H9 (cell line): ENCODE measurements around the gene ADAMTSL3. TPM values are rescaled to one million over a fixed set of nuclear protein-coding genes. Genes with fewer than 3 reads are reported as not detected.

Experiments
- DNase-seq: peaks from one replicate; pipeline ENCODE4 v3.0.0-alpha.2; 2017
- H2AFZ ChIP-seq: one replicate; pipeline ENCODE4 v1.6.1; 2013; ENCODE audit warnings: mild to moderate bottlenecking, low read length, control low read depth, moderate library complexity
- H2AK5ac ChIP-seq: 2 replicates; pipeline ENCODE4 v1.6.1; 2013; ENCODE audit warnings: low read length, control low read depth, mixed read lengths; ENCODE audit not compliant: insufficient read length
- H2BK120ac ChIP-seq: one replicate; pipeline ENCODE4 v1.6.1; 2013; ENCODE audit warnings: low read depth, mild to moderate bottlenecking, low read length, control low read depth, inconsistent platforms; ENCODE audit not compliant: poor library complexity, severe bottlenecking
- H2BK12ac ChIP-seq: 2 replicates; pipeline ENCODE4 v1.6.1; 2013; ENCODE audit warnings: low read length, control low read depth, mixed read lengths, low read depth; ENCODE audit not compliant: insufficient read length
- H2BK15ac ChIP-seq: 2 replicates; pipeline ENCODE4 v1.6.1; 2013; ENCODE audit warnings: low read depth, low read length, control low read depth
- H2BK20ac ChIP-seq: one replicate; pipeline ENCODE4 v1.6.1; 2013; ENCODE audit warnings: low read depth, mild to moderate bottlenecking, low read length, control low read depth, inconsistent platforms; ENCODE audit not compliant: poor library complexity, severe bottlenecking
- H2BK5ac ChIP-seq: 2 replicates; pipeline ENCODE4 v1.6.1; 2013; ENCODE audit warnings: low read length, control low read depth, mixed read lengths; ENCODE audit not compliant: insufficient read length
- H3K14ac ChIP-seq: 2 replicates; pipeline ENCODE4 v1.6.1; 2013; ENCODE audit warnings: low read length, control low read depth; ENCODE audit not compliant: insufficient read depth
- H3K18ac ChIP-seq: 2 replicates; pipeline ENCODE4 v1.6.1; 2013; ENCODE audit warnings: low read depth, mild to moderate bottlenecking, mixed read lengths, low read length, control low read depth; ENCODE audit not compliant: insufficient read length
- H3K23ac ChIP-seq: 2 replicates; pipeline ENCODE4 v1.6.1; 2013; ENCODE audit warnings: low read length, control low read depth, mixed read lengths, low read depth; ENCODE audit not compliant: insufficient read length
- H3K23me2 ChIP-seq: 2 replicates; pipeline ENCODE4 v1.6.1; 2013; ENCODE audit warnings: low read depth, mild to moderate bottlenecking, mixed read lengths, low read length, control low read depth; ENCODE audit not compliant: insufficient read length, poor library complexity, severe bottlenecking
- H3K27ac ChIP-seq: 2 replicates; pipeline ENCODE4 v1.5.1; 2013; ENCODE audit warnings: low read length, control low read depth, mixed read lengths, low read depth; ENCODE audit not compliant: insufficient read length
- H3K27me3 ChIP-seq: 2 replicates; pipeline ENCODE4 v1.6.1; 2013; ENCODE audit warnings: low read length, control low read depth, inconsistent platforms; ENCODE audit not compliant: insufficient read depth
- H3K4ac ChIP-seq: 2 replicates; pipeline ENCODE4 v1.6.1; 2013; ENCODE audit warnings: low read depth, mild to moderate bottlenecking, control low read depth, inconsistent platforms, low read length, moderate library complexity
- H3K4me1 ChIP-seq: 2 replicates; pipeline ENCODE4 v1.6.1; 2013; ENCODE audit warnings: low read length, control low read depth, inconsistent platforms; ENCODE audit not compliant: insufficient read depth
- H3K4me2 ChIP-seq: 2 replicates; pipeline ENCODE4 v1.6.1; 2013; ENCODE audit warnings: low read length, control low read depth, mixed read lengths; ENCODE audit not compliant: insufficient read length, insufficient read depth
- H3K56ac ChIP-seq: 2 replicates; pipeline ENCODE4 v1.6.1; 2013; ENCODE audit warnings: low read depth, mild to moderate bottlenecking, mixed read lengths, low read length, control low read depth; ENCODE audit not compliant: insufficient read length
- H3K79me1 ChIP-seq: 2 replicates; pipeline ENCODE4 v1.6.1; 2013; ENCODE audit warnings: low read depth, mild to moderate bottlenecking, moderate library complexity, low read length, control low read depth, inconsistent platforms; ENCODE audit not compliant: insufficient read depth, poor library complexity, severe bottlenecking
- H3K79me2 ChIP-seq: 2 replicates; pipeline ENCODE4 v1.6.1; 2013; ENCODE audit warnings: low read length, control low read depth, inconsistent platforms; ENCODE audit not compliant: insufficient read depth
- H3K9ac ChIP-seq: 2 replicates; pipeline ENCODE4 v1.6.1; 2013; ENCODE audit warnings: low read length, control low read depth, mixed read lengths; ENCODE audit not compliant: insufficient read length; ENCODE audit errors: extremely low read depth
- H3K9me3 ChIP-seq: one replicate; pipeline ENCODE4 v1.6.1; 2013; ENCODE audit warnings: low read depth, low read length, inconsistent platforms; ENCODE audit not compliant: control insufficient read depth
- H3T11ph ChIP-seq: one replicate; pipeline ENCODE4 v1.6.1; 2013; ENCODE audit warnings: mild to moderate bottlenecking, low read length, control low read depth, inconsistent platforms
- H4K20me1 ChIP-seq: one replicate; pipeline ENCODE4 v1.6.1; 2013; ENCODE audit not compliant: control insufficient read depth, insufficient read length, insufficient read depth
- H4K5ac ChIP-seq: 2 replicates; pipeline ENCODE4 v1.6.1; 2013; ENCODE audit warnings: low read depth, mild to moderate bottlenecking, mixed read lengths, low read length, control low read depth; ENCODE audit not compliant: insufficient read length
- H4K8ac ChIP-seq: replicated peaks from 2 replicates; pipeline ENCODE4 v1.6.1; 2013; ENCODE audit warnings: low read length, control low read depth, mixed read lengths, low read depth; ENCODE audit not compliant: insufficient read length
- H4K91ac ChIP-seq: 2 replicates; pipeline ENCODE4 v1.6.1; 2013; ENCODE audit warnings: low read depth, mild to moderate bottlenecking, moderate library complexity, mixed read lengths, low read length, control low read depth; ENCODE audit not compliant: insufficient read length
- H3K27ac Mint-ChIP-seq, 3 experiments: 2 replicates in 2 of 3; 3 replicates in 1 of 3; pipeline ENCODE4 v1.8.0; 2020 to 2021; ENCODE audit warnings: mixed read lengths in 3 of 3, mild to moderate bottlenecking in 1 of 3, moderate library complexity in 1 of 3
- H3K27me3 Mint-ChIP-seq: 2 replicates; pipeline ENCODE4 v1.8.0; 2021; ENCODE audit warnings: low read depth, mild to moderate bottlenecking, moderate library complexity, mixed read lengths
- H3K36me3 Mint-ChIP-seq, 3 experiments: 2 replicates in 2 of 3; 3 replicates in 1 of 3; pipeline ENCODE4 v1.8.0; 2020 to 2021; ENCODE audit warnings: low read depth in 3 of 3, mixed read lengths in 3 of 3; ENCODE audit not compliant: insufficient read depth in 1 of 3
- H3K4me1 Mint-ChIP-seq, 2 experiments: 2 replicates each; pipeline ENCODE4 v1.8.0; 2020; ENCODE audit warnings: mixed read lengths in 2 of 2
- H3K4me3 Mint-ChIP-seq, 2 experiments: 2 replicates in 1 of 2; 3 replicates in 1 of 2; pipeline ENCODE4 v1.8.0; 2020 to 2021; ENCODE audit warnings: mild to moderate bottlenecking in 2 of 2, mixed read lengths in 2 of 2, moderate library complexity in 1 of 2
- H3K9me3 Mint-ChIP-seq, 2 experiments: 2 replicates in 1 of 2; 3 replicates in 1 of 2; pipeline ENCODE4 v1.8.0; 2020; ENCODE audit warnings: mild to moderate bottlenecking in 2 of 2, mixed read lengths in 2 of 2, moderate library complexity in 1 of 2
- CTCF ChIP-seq: fragments of 200-600 bp; sonication (generic); conservative IDR thresholded peaks from 3 replicates; pipeline ENCODE4 v1.8.0; 2021; ENCODE audit warnings: antibody characterized with exemption, mild to moderate bottlenecking
- WGBS: extraction: QIAGEN DNeasy Blood & Tissue Kit; methylation state at CpG from one replicate; pipeline ENCODE4 v1.1.7; 2013; ENCODE audit warnings: missing lambda C conversion rate, low lambda C conversion rate, mixed read lengths; ENCODE audit not compliant: insufficient read length; ENCODE audit errors: extremely low coverage; 5-methylcytosine and 5-hydroxymethylcytosine counted together
- total RNA-seq: library from RNA; stranded (reverse); gene quantifications from 2 replicates; pipeline ENCODE4 v1.2.1, GENCODE V29; 2021

Gene ADAMTSL3
- total RNA-seq, 1 experiment from 2014 or later = 0.39 TPM

- Histone ChIP-seq H3K56ac (no peak overlapping the region), H2AK5ac (no peak overlapping the region), H3K79me2 (no peaks in the 10 kb centered on the region), H2BK5ac (no peak overlapping the region), H2AFZ (no peak overlapping the region), H4K8ac (no peak overlapping the region), H3T11ph (no peak overlapping the region), H2BK12ac (no peak overlapping the region), H3K23ac (no peak overlapping the region), H2BK20ac (no peak overlapping the region), H2BK120ac (no peak overlapping the region), H3K23me2 (no peaks in the 10 kb centered on the region), H3K9ac (no peak overlapping the region), H4K20me1 (no peaks in the 10 kb centered on the region), H3K4me1 (no peaks in the 10 kb centered on the region), H3K14ac (no peak overlapping the region), H3K27ac (no peak overlapping the region), H3K9me3 (no peaks in the 10 kb centered on the region), H3K4me2 (no peak overlapping the region), H3K27me3 (no peaks in the 10 kb centered on the region), H2BK15ac (no peak overlapping the region), H3K18ac (no peak overlapping the region), H4K5ac (no peak overlapping the region), H3K79me1 (no peaks in the 10 kb centered on the region), H4K91ac (no peak overlapping the region), H3K4ac (no peak overlapping the region)
- H3K9me3 Mint-ChIP-seq = peaks cover 6 to 7% of the 10 kb centered on the region in 2 experiments; a peak in 4 of 5 replicates
- H3K4me3 Mint-ChIP-seq = no peak overlapping the region
- H3K4me1 Mint-ChIP-seq = no peaks in the 10 kb centered on the region
- no peak for TF ChIP-seq CTCF
- H3K27me3 Mint-ChIP-seq = peaks cover 7% of the 10 kb centered on the region
- no peak for DNase-seq
- H3K27ac Mint-ChIP-seq = no peak overlapping the region
- 0 out of 7 replicates have a peak, but pooled peaks cover 0 to 3% (median 0%) of the 10 kb centered on the region in 3 experiments for H3K36me3 Mint-ChIP-seq
- no CpG with 5 or more reads among the region's 3 CpGs for WGBS
Observed at GRCh38 chr15:84016371-84016770, 362.4 kb downstream of the ADAMTSL3 start.
